ENCODE measurements around the gene KCNH6. TPM values are rescaled to one million over a fixed set of nuclear protein-coding genes. Genes with fewer than 3 reads are reported as not detected.

KCNH6 gene
- total RNA-seq, 1 donor from 2014 or later, result not detected

DNA sequence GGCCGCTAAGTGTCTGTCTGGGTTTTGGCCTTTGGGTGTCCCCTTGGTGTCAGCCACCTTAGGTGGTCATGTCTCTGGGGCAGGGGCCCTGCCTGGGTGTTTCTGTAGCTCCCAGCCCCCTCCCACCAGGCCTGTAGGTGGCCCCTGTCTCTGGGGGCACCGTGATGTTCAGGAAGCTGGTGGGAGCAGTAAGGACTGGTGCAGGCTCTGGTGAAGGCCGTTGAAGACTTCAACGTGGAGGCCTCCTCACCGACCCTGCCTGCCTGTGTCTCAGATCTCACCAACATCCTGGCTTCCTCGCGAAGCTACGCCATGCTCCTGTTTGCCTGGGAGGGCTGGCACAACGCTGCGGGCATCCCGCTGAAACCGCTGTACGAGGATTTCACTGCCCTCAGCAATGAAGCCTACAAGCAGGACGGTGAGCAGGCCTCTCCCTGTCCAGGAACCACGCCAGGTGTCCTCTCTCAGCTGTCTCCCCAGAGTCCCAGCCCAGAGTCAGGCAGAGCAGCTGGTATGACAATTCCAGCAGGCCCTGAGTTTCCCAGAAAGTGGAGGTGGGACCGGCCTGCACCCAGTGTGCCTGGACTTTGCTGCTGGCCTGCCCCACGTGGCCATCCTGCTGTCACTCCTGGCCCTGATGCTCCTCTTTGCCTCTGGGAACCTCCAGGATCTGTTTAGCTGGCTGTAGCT lies 43.5 kb upstream of the KCNH6 start:
- TF ChIP-seq, protein P1, sequence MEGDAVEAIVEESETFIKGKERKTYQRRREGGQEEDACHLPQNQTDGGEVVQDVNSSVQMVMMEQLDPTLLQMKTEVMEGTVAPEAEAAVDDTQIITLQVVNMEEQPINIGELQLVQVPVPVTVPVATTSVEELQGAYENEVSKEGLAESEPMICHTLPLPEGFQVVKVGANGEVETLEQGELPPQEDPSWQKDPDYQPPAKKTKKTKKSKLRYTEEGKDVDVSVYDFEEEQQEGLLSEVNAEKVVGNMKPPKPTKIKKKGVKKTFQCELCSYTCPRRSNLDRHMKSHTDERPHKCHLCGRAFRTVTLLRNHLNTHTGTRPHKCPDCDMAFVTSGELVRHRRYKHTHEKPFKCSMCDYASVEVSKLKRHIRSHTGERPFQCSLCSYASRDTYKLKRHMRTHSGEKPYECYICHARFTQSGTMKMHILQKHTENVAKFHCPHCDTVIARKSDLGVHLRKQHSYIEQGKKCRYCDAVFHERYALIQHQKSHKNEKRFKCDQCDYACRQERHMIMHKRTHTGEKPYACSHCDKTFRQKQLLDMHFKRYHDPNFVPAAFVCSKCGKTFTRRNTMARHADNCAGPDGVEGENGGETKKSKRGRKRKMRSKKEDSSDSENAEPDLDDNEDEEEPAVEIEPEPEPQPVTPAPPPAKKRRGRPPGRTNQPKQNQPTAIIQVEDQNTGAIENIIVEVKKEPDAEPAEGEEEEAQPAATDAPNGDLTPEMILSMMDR (IDR thresholded peaks at IDR 0.05), result no peak
- DNase-seq (ENCODE audit: extremely low spot score, unreplicated experiment), result no peak
- no peaks in the 10 kb centered on the region for H3K9me3 Mint-ChIP-seq (ENCODE audit: unreplicated experiment)
- H3K27me3 Mint-ChIP-seq (ENCODE audit: unreplicated experiment), result peaks cover 11% of the 10 kb centered on the region
- H3K27ac Mint-ChIP-seq (ENCODE audit: unreplicated experiment), result no peak overlapping the region
- H3K36me3 Mint-ChIP-seq (ENCODE audit: unreplicated experiment), result no peaks in the 10 kb centered on the region
- peaks cover 13% of the 10 kb centered on the region for H3K4me1 Mint-ChIP-seq (ENCODE audit: unreplicated experiment)
- H3K4me3 Mint-ChIP-seq (ENCODE audit: unreplicated experiment), result no peak overlapping the region

DNA sequence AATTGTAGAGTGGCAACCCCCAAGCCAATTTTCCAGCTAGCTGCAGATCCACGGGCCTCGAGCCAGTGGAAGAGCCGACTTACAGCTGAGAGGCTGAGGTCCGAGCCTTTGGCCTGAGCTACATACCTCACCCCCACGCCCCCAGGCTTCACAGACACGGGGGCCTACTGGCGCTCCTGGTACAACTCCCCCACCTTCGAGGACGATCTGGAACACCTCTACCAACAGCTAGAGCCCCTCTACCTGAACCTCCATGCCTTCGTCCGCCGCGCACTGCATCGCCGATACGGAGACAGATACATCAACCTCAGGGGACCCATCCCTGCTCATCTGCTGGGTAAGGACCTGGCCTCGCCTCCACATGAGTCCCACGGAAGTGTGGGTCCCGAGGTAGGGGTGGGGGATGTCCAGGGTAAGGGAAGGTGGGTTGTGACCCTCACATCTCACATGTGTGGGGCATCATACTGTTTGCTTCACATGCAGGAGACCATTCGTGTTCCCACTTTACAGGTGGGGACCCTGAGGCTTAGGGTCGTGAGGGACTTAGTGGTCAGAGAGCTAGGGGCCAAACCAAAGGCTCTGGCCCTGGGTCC lies 42.9 kb upstream of the KCNH6 start:
- Mint-ChIP-seq H3K36me3 (ENCODE audit: unreplicated experiment) (no peaks in the 10 kb centered on the region), H3K9me3 (ENCODE audit: unreplicated experiment) (no peaks in the 10 kb centered on the region), H3K4me3 (ENCODE audit: unreplicated experiment) (no peak overlapping the region), H3K27me3 (ENCODE audit: unreplicated experiment) (peaks cover 5% of the 10 kb centered on the region), H3K4me1 (ENCODE audit: unreplicated experiment) (peaks cover 13% of the 10 kb centered on the region), H3K27ac (ENCODE audit: unreplicated experiment) (no peak overlapping the region)
- DNase-seq (ENCODE audit: extremely low spot score, unreplicated experiment), result no peak
- TF ChIP-seq, protein P1 (IDR thresholded peaks at IDR 0.05), result no peak

DNA sequence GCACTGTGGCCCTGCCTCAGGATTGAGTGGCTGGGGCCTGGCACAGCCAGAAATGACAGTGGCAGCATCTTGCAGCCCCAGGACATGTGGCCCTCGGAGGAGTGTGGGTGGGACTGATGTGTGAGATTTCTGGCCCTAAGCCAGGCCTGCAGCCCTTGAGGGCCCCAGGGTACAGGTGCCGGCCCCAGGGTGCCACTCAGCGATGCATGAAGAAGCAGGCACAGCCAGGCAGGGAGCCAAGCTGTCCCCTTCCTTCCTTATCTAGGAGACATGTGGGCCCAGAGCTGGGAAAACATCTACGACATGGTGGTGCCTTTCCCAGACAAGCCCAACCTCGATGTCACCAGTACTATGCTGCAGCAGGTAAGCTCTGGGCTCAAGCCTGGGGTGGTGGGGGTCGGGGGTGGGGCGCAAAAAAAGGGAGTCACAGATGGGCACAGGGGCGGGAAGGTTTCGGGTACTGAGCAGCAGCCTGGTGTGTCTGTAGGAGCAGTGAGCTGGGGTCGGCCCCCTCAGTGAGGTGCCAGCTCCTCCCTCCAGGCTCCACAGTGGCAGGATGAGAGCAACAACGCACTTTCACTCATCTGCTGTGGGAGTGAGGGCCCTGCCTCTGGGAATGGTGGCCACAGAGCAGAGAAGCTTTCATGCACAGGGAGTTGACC lies 42.2 kb upstream of the KCNH6 start:
- no peak for DNase-seq (ENCODE audit: extremely low spot score, unreplicated experiment)
- H3K27me3 Mint-ChIP-seq (ENCODE audit: unreplicated experiment), result peaks cover 2% of the 10 kb centered on the region
- no peaks in the 10 kb centered on the region for H3K36me3 Mint-ChIP-seq (ENCODE audit: unreplicated experiment)
- TF ChIP-seq, protein P1 (IDR thresholded peaks at IDR 0.05), result no peak
- H3K9me3 Mint-ChIP-seq (ENCODE audit: unreplicated experiment), result no peaks in the 10 kb centered on the region
- no peak overlapping the region for H3K4me3 Mint-ChIP-seq (ENCODE audit: unreplicated experiment)
- H3K27ac Mint-ChIP-seq (ENCODE audit: unreplicated experiment), result no peak overlapping the region
- peaks cover 13% of the 10 kb centered on the region for H3K4me1 Mint-ChIP-seq (ENCODE audit: unreplicated experiment)

DNA sequence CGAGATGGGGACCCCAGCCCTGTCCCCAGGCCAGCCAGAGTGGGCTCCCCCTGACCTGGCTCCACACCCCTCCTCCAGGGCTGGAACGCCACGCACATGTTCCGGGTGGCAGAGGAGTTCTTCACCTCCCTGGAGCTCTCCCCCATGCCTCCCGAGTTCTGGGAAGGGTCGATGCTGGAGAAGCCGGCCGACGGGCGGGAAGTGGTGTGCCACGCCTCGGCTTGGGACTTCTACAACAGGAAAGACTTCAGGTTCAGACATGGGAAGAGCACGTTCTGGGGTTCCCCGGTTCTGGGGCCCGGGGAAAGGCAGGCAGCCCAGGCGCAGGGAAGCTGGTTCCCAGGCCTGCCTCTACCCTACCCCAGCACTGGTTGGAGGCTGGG lies 41.7 kb upstream of the KCNH6 start:
- Mint-ChIP-seq H3K4me1 (ENCODE audit: unreplicated experiment) (peaks cover 13% of the 10 kb centered on the region), H3K9me3 (ENCODE audit: unreplicated experiment) (no peaks in the 10 kb centered on the region), H3K27me3 (ENCODE audit: unreplicated experiment) (peaks cover 2% of the 10 kb centered on the region), H3K27ac (ENCODE audit: unreplicated experiment) (no peak overlapping the region), H3K36me3 (ENCODE audit: unreplicated experiment) (no peaks in the 10 kb centered on the region), H3K4me3 (ENCODE audit: unreplicated experiment) (no peak overlapping the region)
- TF ChIP-seq, protein P1 (IDR thresholded peaks at IDR 0.05), result no peak
- DNase-seq (ENCODE audit: extremely low spot score, unreplicated experiment), result no peak

DNA sequence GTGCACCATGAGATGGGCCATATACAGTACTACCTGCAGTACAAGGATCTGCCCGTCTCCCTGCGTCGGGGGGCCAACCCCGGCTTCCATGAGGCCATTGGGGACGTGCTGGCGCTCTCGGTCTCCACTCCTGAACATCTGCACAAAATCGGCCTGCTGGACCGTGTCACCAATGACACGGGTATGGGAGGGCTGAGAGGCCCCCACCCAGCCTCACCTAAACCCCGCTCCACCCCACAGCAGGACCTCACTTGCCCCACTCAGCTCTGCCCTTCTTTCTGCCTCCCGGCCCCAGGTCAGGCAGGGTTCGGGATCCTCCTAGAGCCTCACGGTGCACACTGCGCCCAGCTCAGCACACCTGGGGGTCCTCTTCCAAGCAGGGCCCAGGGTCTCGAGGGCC lies 40.6 kb upstream of the KCNH6 start:
- no peaks in the 10 kb centered on the region for H3K9me3 Mint-ChIP-seq (ENCODE audit: unreplicated experiment)

More for the DNA sequence above, 40.6 kb upstream of the KCNH6 start:
- no peak overlapping the region for H3K27ac Mint-ChIP-seq (ENCODE audit: unreplicated experiment)
- H3K27me3 Mint-ChIP-seq (ENCODE audit: unreplicated experiment), result peaks cover 6% of the 10 kb centered on the region
- TF ChIP-seq, protein P1 (IDR thresholded peaks at IDR 0.05), result no peak
- H3K4me3 Mint-ChIP-seq (ENCODE audit: unreplicated experiment), result no peak overlapping the region
- DNase-seq (ENCODE audit: extremely low spot score, unreplicated experiment), result no peak
- no peaks in the 10 kb centered on the region for H3K36me3 Mint-ChIP-seq (ENCODE audit: unreplicated experiment)
- H3K4me1 Mint-ChIP-seq (ENCODE audit: unreplicated experiment), result peaks cover 12% of the 10 kb centered on the region

Measured in osteocyte (in vitro differentiated cells).